ENCODE results near the gene CBLN2.

DNA sequence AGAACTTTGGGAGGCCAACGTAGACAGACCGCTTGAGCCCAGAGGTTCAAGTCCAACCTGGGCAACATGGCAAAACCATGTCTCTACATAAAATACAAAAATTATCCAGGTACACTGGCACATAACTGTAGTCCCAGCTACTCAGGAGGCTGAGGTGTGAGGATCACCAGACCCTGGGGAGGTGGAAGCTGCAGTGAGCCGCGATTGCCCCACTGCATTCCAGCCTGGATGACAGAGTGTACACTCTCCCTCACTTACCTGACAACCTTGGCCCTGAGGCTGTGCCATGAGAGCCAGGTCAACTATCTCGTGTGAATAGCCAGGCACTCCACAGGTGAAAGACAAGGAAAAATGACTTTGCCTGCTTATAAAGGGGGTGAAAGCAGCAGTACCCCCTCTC, 39.3 kb downstream of the CBLN2 start:
- TF ChIP-seq, protein P1, sequence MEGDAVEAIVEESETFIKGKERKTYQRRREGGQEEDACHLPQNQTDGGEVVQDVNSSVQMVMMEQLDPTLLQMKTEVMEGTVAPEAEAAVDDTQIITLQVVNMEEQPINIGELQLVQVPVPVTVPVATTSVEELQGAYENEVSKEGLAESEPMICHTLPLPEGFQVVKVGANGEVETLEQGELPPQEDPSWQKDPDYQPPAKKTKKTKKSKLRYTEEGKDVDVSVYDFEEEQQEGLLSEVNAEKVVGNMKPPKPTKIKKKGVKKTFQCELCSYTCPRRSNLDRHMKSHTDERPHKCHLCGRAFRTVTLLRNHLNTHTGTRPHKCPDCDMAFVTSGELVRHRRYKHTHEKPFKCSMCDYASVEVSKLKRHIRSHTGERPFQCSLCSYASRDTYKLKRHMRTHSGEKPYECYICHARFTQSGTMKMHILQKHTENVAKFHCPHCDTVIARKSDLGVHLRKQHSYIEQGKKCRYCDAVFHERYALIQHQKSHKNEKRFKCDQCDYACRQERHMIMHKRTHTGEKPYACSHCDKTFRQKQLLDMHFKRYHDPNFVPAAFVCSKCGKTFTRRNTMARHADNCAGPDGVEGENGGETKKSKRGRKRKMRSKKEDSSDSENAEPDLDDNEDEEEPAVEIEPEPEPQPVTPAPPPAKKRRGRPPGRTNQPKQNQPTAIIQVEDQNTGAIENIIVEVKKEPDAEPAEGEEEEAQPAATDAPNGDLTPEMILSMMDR (IDR thresholded peaks at IDR 0.05; ENCODE audit: low read length) = no peak
- no peak for TF ChIP-seq EZH2 (IDR thresholded peaks at IDR 0.05; ENCODE audit: borderline replicate concordance, low read length)
